Measurements from ENCODE around the gene TBC1D5.
"Not testable (repeated sequence)": the region's sequence is repeated elsewhere in the genome, so short reads cannot be mapped to it uniquely, and the experiment has no call there.

TBC1D5 gene

GRCh38 chr3:17136136-17136721 is 606.2 kb downstream of the TBC1D5 start:
- DNase-seq (ENCODE audit: low read depth) = no peak

- DNase-seq (ENCODE audit: low read depth) = no peak
Observed at GRCh38 chr3:17135696-17136095, 606.7 kb downstream of the TBC1D5 start.

- no peak for DNase-seq (ENCODE audit: low read depth)
Observed at GRCh38 chr3:17133632-17134545, 608.5 kb downstream of the TBC1D5 start.

DNA sequence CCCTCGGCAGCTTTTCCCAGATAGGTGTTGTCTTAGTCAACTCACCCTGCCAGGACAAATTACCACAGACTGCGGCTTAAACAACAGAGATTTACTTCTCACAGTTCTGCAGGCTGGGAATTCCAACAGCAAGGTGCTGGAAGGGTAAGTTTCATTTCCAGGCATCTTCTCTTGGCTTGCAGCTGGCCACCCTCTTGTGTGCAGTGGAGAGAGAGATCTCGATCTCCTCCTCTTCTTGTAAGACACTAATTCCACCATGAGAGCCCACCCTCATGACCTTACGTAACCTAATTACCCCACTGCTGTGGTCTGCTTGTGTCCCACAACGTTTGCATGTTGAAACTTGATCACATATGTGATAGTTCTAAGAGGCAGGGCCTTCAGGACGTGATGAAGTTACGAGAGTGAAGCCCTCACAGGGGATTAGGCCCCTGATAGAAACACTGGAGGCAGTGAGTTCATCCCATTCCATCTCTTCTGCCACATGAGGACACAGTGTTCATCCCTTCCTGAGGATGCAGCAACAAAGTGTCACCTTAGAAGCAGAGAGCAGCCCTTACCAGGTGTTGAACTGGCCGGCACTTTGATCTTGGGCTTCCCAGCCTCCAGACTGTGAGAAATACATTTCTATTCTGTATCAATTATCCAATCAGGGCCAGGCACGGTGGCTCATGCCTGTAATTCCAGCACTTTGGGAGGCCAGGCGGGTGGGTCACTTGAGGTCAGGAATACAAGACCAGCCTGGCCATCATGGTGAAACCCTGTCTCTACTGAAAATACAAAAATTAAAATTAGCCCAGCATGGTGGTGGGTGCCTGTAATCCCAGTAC is 609.9 kb downstream of the TBC1D5 start:
- DNase-seq (ENCODE audit: low read depth) = no peak

- DNase-seq (ENCODE audit: low read depth) = no peak
Observed at GRCh38 chr3:17130956-17131355, 611.5 kb downstream of the TBC1D5 start.

- DNase-seq (ENCODE audit: low read depth) = no peak
Observed at GRCh38 chr3:17129556-17129955, 612.9 kb downstream of the TBC1D5 start.

DNA sequence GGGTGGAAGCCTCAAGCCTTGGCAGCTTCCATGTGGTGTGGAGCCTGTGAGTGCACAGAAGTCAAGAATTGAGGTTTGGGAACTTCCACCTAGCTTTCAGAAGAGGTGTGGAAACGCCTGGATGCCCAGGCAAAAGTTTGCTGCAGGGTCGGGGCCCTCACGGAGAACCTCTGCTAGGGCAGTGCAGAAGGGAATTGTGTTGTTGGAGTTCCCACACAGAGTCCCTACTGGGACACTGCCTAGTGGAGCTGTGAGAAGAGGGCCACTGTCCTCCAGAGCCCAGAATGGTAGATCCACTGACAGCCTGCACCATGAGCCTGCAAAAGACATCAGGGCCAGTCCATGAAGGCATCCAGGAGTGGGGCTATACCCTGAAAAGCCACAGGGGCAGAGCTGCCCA is 613.8 kb downstream of the TBC1D5 start:
- not testable (repeated sequence) for DNase-seq (ENCODE audit: low read depth)

DNA sequence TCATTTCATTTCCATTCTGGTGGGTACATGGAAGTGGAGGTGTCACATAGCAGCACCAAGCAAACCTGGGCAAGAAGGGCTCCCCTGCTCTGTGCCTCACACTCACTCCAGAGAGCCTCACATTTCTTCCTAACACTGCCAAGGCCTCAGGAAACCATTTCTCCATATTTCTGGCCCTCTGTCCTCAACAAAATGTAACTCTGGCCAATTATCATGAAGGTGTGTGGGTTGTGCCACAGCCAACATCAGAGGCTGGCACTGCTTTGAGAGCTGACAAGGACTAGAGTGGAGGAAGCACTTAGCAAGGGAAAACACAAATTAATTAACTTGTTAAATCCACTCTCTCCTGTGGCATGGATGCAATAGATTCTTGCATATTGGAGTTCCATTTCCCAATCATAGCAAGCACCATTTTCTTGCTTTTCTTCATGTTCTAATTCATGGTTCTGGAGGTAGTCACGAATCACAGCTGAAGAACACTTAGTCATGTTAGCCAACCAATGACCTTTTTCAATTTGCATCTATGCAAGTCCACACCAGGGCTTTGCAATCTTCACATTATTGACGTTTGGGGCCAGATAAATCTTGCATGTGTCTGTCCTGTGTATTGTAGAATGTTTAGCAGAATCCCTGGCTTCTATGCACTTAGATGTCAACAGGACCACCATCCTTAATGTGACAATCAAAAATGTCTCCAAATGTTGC is 616.5 kb downstream of the TBC1D5 start:
- DNase-seq (ENCODE audit: low read depth) = no peak

DNA sequence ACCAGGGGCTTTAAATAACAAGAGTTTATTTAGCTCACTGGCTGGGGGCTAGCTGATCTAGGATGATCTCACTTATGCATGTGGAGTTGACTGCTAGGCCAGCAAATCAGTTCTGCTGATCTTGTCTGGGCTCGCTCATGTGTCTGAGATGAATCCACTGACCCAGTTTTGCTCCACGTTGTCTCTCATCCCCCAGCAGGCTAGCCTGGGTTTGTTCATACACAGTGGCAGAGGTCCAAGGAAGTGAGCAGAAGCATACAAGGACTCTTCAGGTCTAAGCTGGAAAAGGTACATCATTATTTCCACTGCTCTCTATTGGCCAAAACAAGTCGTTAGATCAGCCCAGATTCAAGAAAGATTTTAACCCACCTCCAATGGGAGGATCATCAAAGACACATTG is 619.7 kb downstream of the TBC1D5 start:
- no peak for DNase-seq (ENCODE audit: low read depth)

DNA sequence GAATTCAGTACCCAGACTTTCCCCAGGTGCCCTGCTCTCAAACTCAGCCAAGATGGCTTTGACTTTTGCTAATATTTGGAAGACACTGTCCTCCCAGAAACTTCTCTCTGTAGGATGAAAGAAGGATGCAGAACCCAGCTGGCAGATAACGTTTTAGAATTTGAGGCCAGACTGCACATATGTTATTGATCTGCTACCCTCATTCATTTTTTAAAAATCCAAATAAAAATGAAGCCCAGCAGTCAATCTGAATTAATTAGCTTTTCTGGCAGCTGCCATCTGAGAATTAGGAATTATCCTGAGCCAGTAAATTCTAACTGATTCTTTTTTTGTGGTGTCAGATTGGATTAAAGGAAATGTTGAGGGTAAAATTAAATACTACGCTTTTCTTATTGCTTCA is 621.1 kb downstream of the TBC1D5 start:
- no peak for DNase-seq (ENCODE audit: low read depth)

DNA sequence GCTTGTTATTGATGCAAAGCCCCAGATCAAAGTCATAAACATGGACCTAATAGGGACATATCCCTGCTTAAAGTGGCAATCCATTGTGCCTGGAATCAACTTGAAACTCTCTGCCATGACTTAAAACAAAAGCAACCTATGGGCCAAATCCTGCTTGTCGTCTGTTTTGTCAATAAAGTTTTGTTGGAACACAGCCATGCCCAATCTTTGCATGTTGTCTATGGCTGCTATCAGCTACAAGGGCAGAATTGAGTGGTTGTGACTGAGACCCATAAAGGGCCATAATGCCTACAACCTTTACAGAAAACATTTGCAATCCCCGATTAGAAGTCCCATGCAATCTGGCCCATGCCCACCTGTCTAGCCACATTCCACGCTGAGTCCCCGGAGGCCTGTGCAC is 622.3 kb downstream of the TBC1D5 start:
- DNase-seq (ENCODE audit: low read depth) = no peak

DNA sequence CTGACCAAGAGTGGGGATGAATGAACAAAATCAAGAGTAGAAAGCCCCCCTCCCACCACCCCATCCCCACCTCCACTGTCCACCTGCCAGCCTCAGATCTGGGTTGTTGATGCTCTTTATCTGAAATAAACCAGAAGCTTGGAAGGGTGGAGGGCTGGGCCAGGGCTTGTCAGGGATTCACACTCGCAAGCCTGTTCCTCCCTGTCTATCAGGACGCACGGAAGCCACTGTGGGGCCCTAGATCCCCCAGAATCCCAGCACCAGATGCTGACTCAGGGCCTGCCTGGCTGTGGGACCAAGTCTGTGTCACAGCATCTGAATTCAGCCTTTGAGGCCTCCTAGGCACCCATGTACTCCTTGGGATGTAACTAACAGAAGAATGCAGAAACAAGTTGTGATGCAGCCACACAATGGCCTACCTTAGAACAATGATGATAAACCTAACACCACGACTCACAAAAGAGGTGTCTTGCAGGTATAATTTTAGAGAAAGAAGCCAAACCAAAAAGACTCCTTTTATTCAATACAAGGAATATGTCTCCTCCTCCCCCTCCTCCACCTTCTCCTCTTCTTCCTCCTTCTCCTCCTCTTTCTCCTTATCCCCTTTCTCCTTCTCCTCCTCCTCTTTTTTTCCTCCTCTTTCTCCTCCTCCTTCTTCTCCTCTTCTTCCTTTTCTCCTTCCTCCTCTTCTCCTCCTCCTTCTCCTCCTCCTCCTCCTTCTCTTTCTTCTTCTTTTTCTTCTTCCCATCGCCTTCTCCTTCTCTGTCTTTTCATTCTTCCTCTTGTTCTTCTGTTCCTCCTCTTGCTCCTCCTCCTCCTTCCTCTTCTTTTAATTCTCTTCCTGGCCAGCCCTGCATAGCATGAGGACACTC is 623.0 kb downstream of the TBC1D5 start:
- no peak for DNase-seq (ENCODE audit: low read depth)

- no peak for DNase-seq (ENCODE audit: low read depth)
Observed at GRCh38 chr3:17118771-17119170, 623.7 kb downstream of the TBC1D5 start.

DNA sequence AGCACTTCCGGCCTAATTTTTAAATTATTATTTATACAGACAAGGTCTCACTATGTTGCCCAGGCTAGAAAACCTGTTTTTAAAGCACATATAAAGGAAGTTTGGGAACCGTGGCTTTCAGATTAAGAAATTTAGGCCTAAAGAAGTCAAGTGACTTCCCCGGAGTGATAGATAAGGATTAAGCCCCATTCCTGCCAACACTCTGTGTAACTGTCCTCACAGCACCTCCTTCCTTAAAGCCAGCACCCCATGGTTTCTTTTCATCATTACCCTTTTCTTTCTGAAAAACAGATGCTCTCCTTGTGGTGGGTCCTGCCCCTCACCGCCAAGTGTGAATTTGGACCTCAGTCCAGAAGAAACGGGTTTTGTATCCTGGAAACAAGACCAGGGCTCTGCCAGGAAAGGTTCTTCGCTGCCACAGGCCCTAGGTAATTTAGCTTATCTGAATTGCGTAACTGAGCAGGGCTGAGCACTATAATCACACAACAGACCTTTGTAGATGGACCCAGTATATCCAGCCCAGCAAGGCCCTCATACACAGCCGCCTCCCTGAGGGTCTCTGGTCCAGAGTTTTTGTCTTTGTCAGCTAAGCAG is 626.3 kb downstream of the TBC1D5 start:
- no peak for DNase-seq (ENCODE audit: low read depth)

DNA sequence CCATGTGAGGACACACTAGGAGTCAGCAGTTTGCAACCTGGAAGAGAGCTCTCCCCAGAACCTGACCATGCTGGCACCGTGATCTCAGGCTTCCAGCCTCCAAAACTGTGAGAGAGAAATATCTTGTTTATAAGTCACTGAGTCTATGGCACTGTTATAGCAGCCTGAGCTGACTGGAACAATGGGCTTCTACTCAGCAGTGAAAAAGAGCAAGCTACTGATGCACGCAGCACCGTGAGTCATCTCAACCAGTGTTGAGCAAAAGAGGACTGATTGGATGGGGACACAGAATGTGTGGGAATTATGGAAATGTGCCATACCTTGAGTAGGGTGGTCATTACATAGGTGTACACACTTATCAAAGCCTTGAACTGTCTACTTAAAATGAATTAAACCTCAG is 627.2 kb downstream of the TBC1D5 start:
- DNase-seq (ENCODE audit: low read depth) = no peak

- no peak for DNase-seq (ENCODE audit: low read depth)
Observed at GRCh38 chr3:17111586-17111985, 630.8 kb downstream of the TBC1D5 start.

DNA sequence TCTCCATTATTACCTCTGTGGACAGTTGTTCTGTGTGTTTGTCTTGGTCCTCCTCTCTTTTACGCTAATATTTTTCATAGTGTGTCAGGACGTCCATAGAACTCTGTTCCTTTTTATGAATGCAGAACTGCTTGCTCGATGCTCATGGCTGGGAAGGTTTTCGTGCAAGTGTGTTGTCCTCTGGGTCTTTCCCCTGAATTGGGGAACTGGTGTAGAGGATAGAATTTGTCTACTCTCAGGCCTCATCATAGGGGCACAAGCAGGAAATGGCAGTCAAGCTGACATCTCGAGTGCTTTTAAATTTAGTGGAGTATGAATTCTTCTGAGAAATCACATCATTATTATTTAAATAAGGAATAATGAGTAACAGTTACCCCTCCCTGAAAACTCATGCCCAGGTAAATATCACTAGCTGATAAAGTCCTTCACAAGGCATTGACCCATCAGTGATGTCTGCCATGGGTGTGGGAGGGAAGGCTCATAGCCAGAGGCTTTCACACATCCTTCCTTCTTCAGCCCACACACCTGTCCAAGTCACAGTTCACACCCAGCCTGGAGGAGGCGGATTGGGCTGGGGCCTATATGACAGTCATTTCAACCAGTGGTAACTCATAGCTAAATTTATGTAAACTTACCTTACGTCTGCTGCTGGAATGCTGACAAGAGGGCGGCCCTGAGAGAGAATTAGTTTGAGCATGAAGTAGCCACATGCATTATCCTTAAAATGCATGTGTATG is 631.6 kb downstream of the TBC1D5 start:
- DNase-seq (ENCODE audit: low read depth) = no peak
